Endothelial cell of umbilical vein (primary cell): ENCODE results near the gene EBLN1. TPM values are rescaled to one million over a fixed set of nuclear protein-coding genes. Genes with fewer than 3 reads are reported as not detected.
A peak's percentile ranks its signal among the peaks of the same experiment; 100 is the strongest.

Experiments
- BruUV-seq: library from RNA; stranded (reverse); fragments of 400-500 nt; replicated peaks from 2 replicates; lab custom pipeline; 2021; lab: Mats Ljungman, UMichigan
- CTCF ChIA-PET: fragments of 300-600, 350-600 bp; sonication (Branson Sonifier 250); formaldehyde crosslinking; loops from one replicate; lab custom pipeline; 2021; ENCODE audit warnings: antibody characterized with exemption, inconsistent platforms; lab: Charles Lee
- POLR2A ChIA-PET: fragments of 300-600, 350-600 bp; sonication (Branson Sonifier 250); formaldehyde crosslinking; loops from one replicate; lab custom pipeline; 2021; ENCODE audit warnings: antibody characterized with exemption, inconsistent platforms; lab: Charles Lee
- DNase-seq: peaks from one replicate; pipeline ENCODE4 v3.0.0-alpha.2; 2011; ENCODE audit warnings: low read depth, low spot score
- FAIRE-seq: peaks from 2 replicates; lab custom pipeline; 2011; peaks lifted over from hg19 to GRCh38; lab: Jason Lieb, UNC
- H2AFZ ChIP-seq: 2 replicates; pipeline ENCODE4 v1.6.0; 2012; ENCODE audit warnings: low read depth, low read length, control low read depth, inconsistent platforms
- H3K27ac ChIP-seq: 2 replicates; pipeline ENCODE4 v1.5.1; 2011; ENCODE audit warnings: low read depth, mild to moderate bottlenecking, control low read depth, low read length, moderate library complexity; ENCODE audit not compliant: insufficient read depth
- H3K27me3 ChIP-seq, 2 experiments: 2 replicates each; pipeline versions ENCODE4 v1.6.0 to v1.6.1; 2011; ENCODE audit warnings: low read length in 2 of 2, mixed read lengths in 1 of 2; ENCODE audit not compliant: control insufficient read depth in 2 of 2, insufficient read depth in 2 of 2
- H3K36me3 ChIP-seq, 2 experiments: 2 replicates in 1 of 2; 3 replicates in 1 of 2; pipeline ENCODE4 v1.5.1; 2011; ENCODE audit warnings: low read length in 2 of 2, mild to moderate bottlenecking in 1 of 2, moderate library complexity in 1 of 2; ENCODE audit not compliant: control insufficient read depth in 2 of 2, insufficient read depth in 2 of 2; ENCODE audit errors: extremely low read depth in 1 of 2
- H3K4me1 ChIP-seq: 3 replicates; pipeline ENCODE4 v1.5.1; 2011; ENCODE audit warnings: mild to moderate bottlenecking, low read length; ENCODE audit not compliant: control insufficient read depth, insufficient read depth; ENCODE audit errors: extremely low read depth
- H3K4me2 ChIP-seq: 2 replicates; pipeline ENCODE4 v1.6.1; 2011; ENCODE audit warnings: low read length, control low read depth, mixed read lengths; ENCODE audit not compliant: insufficient read depth
- H3K4me3 ChIP-seq, 3 experiments: fragments of 200-600 bp in 1 of 3; sonication (generic), shearing (Covaris generic) in 1 of 3; replicated peaks in 1 of 3; 2 replicates each; pipeline ENCODE4 v1.5.1; 2011 to 2016; ENCODE audit warnings: control low read depth in 3 of 3, low read length in 3 of 3, mild to moderate bottlenecking in 2 of 3, inconsistent platforms in 1 of 3, low read depth in 1 of 3, moderate library complexity in 1 of 3; ENCODE audit not compliant: insufficient read depth in 1 of 3
- H3K79me2 ChIP-seq: 2 replicates; pipeline ENCODE4 v1.6.0; 2012; ENCODE audit warnings: low read length, inconsistent platforms; ENCODE audit not compliant: control insufficient read depth, insufficient read depth
- H3K9ac ChIP-seq: replicated peaks from 2 replicates; pipeline ENCODE3; 2011; ENCODE audit warnings: low read length, control low read depth; ENCODE audit not compliant: insufficient read depth; ENCODE audit errors: extremely low read depth
- H3K9me1 ChIP-seq: replicated peaks from 3 replicates; pipeline ENCODE4 v1.6.0; 2011; ENCODE audit warnings: mild to moderate bottlenecking, low read length; ENCODE audit not compliant: control insufficient read depth, insufficient read depth; ENCODE audit errors: extremely low read depth
- H3K9me3 ChIP-seq: replicated peaks from 2 replicates; pipeline ENCODE4 v1.5.1; 2012; ENCODE audit warnings: low read length, inconsistent platforms; ENCODE audit not compliant: control insufficient read depth, insufficient read depth
- H4K20me1 ChIP-seq: replicated peaks from 2 replicates; pipeline ENCODE3; 2011; ENCODE audit warnings: mild to moderate bottlenecking, low read length; ENCODE audit not compliant: control insufficient read depth, insufficient read depth; ENCODE audit errors: extremely low read depth
- CTCF ChIP-seq, 2 donors: IDR thresholded peaks; 1 replicate in 1 of 2; 2 replicates in 1 of 2; pipeline ENCODE4 v1.5.1; 2011; ENCODE audit warnings: low read length in 2 of 2, mild to moderate bottlenecking in 2 of 2, moderate library complexity in 2 of 2, control low read depth in 1 of 2, inconsistent platforms in 1 of 2, low read depth in 1 of 2; ENCODE audit not compliant: insufficient read depth in 1 of 2; ENCODE audit errors: extremely low read depth in 1 of 2
- EZH2 ChIP-seq: IDR thresholded peaks from 2 replicates; pipeline ENCODE4 v1.6.1; 2012; ENCODE audit warnings: borderline replicate concordance, low read depth, mild to moderate bottlenecking, moderate library complexity, low read length, inconsistent platforms; ENCODE audit not compliant: severe bottlenecking
- FOS ChIP-seq: IDR thresholded peaks from 2 replicates; pipeline ENCODE4 v1.6.1; 2011; ENCODE audit warnings: mild to moderate bottlenecking, low read length, moderate library complexity, borderline replicate concordance; ENCODE audit not compliant: insufficient read depth
- GATA2 ChIP-seq: IDR thresholded peaks from 2 replicates; pipeline ENCODE4 v1.7.0; 2011; ENCODE audit warnings: low read depth, mild to moderate bottlenecking, moderate library complexity, mixed read lengths, low read length; ENCODE audit not compliant: insufficient read length, insufficient read depth
- JUN ChIP-seq: IDR thresholded peaks from 2 replicates; pipeline ENCODE4 v1.6.1; 2011; ENCODE audit warnings: borderline replicate concordance, low read depth; ENCODE audit not compliant: insufficient read length, insufficient read depth
- MYC ChIP-seq: IDR thresholded peaks from one replicate; pipeline ENCODE4 v1.6.1; 2011; ENCODE audit warnings: mild to moderate bottlenecking, low read depth, low read length
- POLR2A ChIP-seq: IDR thresholded peaks from 2 replicates; pipeline ENCODE4 v1.6.1; 2012; ENCODE audit warnings: low read depth, mild to moderate bottlenecking, control low read depth, low read length
- POLR2AphosphoS5 ChIP-seq: IDR thresholded peaks from 2 replicates; pipeline ENCODE4 v1.6.1; 2012; ENCODE audit warnings: low read depth, mild to moderate bottlenecking, control low read depth, low read length, moderate library complexity; ENCODE audit not compliant: insufficient read depth
- dilution Hi-C: fragments of 300-500 bp; cut with MboI; formaldehyde crosslinking; loops from one replicate; pipeline ENCODE4 v1.15.0; 2019; ENCODE audit warnings: low sequenced_read_pairs; ENCODE audit not compliant: extremely low pct_ligation_motif_present
- intact Hi-C: fragments of 100-400 bp; cut with micrococcal nuclease; formaldehyde crosslinking; loops from one replicate; pipeline ENCODE4 v1.10.0; 2022
- polyA plus RNA-seq, 4 experiments: library from polyadenylated mRNA; depleted of rRNA in 3 of 4; stranded (reverse) in 3 of 4; unstranded in 1 of 4; fragments of >200 nt; gene quantifications; 2 replicates each; pipeline versions ENCODE4 v1.2.1 to v1.2.3, GENCODE V29; 2011 to 2012; ENCODE audit warnings: missing spikeins in 1 of 4
- total RNA-seq: library from RNA; stranded (reverse); gene quantifications from 2 replicates; pipeline ENCODE4 v1.2.3, GENCODE V29; 2021
- TF ChIP-seq, protein P1 (sequence below): IDR thresholded peaks from 2 replicates; pipeline ENCODE4 v1.6.1; 2011; ENCODE audit not compliant: insufficient read depth, insufficient read length

The EBLN1 gene
- total and polyA plus RNA-seq, 2 donors (not counting 3 experiments of a cell fraction or from before 2014, with no cell fraction given) = not detected

DNA sequence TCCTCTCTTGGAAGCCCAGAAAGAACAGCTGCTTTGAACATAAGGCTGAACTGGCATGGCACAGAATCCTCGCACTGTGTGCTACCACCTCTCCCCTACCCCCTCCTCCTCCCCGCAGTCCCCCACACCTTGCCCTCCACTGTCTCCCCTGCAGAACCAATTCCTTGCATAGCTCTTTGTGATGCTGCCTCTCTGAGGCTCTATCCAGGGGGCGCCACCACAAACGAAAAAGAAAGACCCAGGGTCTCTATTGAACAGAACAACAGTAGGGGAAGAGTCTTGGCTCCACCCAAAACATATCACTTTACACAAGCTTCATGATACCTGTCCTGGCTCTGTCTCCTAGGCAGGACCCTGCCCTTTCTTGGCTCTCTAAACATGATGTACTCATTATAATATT lies 26.2 kb upstream of the EBLN1 start:
- no peaks in the 10 kb centered on the region for H3K9me3 ChIP-seq
- H3K9me1 ChIP-seq = no peaks in the 10 kb centered on the region
- no TSS peak for BruUV-seq
- dilution Hi-C loops (no loop called here), intact Hi-C loops (no loop called here)
- no peak overlapping the region for H3K4me3 ChIP-seq
- H3K27me3 ChIP-seq = no peaks in the 10 kb centered on the region
- ChIA-PET CTCF (interaction anchor here (0.5 to 1.5 kb wide), 7 partner anchors 11 to 1275 kb away, joined by 3 to 10 read pairs (median 4); no protein-coding TSS in a partner anchor), POLR2A (interaction anchor here (1.1 kb wide), 1 partner anchor 15 kb away, joined by 3 read pairs; no protein-coding TSS in a partner anchor)
- no peaks in the 10 kb centered on the region for H3K79me2 ChIP-seq
- H3K9ac ChIP-seq = no peak overlapping the region
- peaks cover 7% of the 10 kb centered on the region for H3K4me1 ChIP-seq
- no peaks in the 10 kb centered on the region for H3K36me3 ChIP-seq
- H4K20me1 ChIP-seq = no peaks in the 10 kb centered on the region
- no peak overlapping the region for H3K4me2 ChIP-seq
- no peak for FAIRE-seq
- no peak for DNase-seq
- TF ChIP-seq JUN = no peak
- peak in 1 of 2 donors; percentile 9 for TF ChIP-seq CTCF (IDR thresholded peaks at IDR 0.05; ENCODE audit: extremely low read depth in 1 of 2, insufficient read depth in 1 of 2, low read depth in 1 of 2, low read length in 2 of 2)
- no peak for TF ChIP-seq POLR2AphosphoS5
- no peak overlapping the region for H2AFZ ChIP-seq
- H3K27ac ChIP-seq = no peak overlapping the region

DNA sequence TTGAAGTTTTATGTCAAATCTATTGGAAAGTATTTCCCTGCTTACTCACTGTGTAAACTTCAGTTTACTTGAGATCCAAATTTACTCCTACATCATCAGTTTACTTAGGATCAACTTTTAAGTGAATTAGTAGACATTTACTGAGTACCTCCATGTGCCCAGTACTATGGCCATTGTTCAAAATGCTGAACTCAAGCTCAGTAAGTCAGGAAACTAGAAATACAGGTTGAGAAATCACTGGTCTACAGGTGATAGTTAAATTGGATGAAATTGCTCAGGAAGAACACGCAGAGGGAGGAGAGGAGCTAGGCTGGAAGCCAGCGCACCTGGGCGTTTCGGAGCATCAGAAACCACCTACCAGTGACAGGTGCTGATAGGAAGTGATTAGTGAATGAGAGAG lies 25.5 kb upstream of the EBLN1 start:
- FAIRE-seq (no peak), DNase-seq (no peak)
- Histone ChIP-seq H3K9ac (no peak overlapping the region), H3K27ac (no peak overlapping the region), H3K27me3 (no peaks in the 10 kb centered on the region), H4K20me1 (no peaks in the 10 kb centered on the region), H3K79me2 (no peaks in the 10 kb centered on the region), H2AFZ (no peak overlapping the region), H3K36me3 (no peaks in the 10 kb centered on the region), H3K4me3 (no peak overlapping the region), H3K4me2 (no peak overlapping the region), H3K9me3 (no peaks in the 10 kb centered on the region), H3K9me1 (no peaks in the 10 kb centered on the region), H3K4me1 (peaks cover 7% of the 10 kb centered on the region)
- ChIA-PET POLR2A (interaction anchor here (1.1 kb wide), 1 partner anchor 14 kb away, joined by 3 read pairs; no protein-coding TSS in a partner anchor), CTCF (interaction anchor here (0.5 to 1.5 kb wide), 7 partner anchors 10 to 1274 kb away, joined by 3 to 10 read pairs (median 4); no protein-coding TSS in a partner anchor)
- intact Hi-C loops = no loop called here
- no peak for TF ChIP-seq FOS
- TF ChIP-seq, protein P1, sequence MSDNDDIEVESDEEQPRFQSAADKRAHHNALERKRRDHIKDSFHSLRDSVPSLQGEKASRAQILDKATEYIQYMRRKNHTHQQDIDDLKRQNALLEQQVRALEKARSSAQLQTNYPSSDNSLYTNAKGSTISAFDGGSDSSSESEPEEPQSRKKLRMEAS = no peak
- TF ChIP-seq EZH2 = no peak
- TF ChIP-seq JUN = no peak
- TF ChIP-seq POLR2AphosphoS5 = no peak
- no peak for TF ChIP-seq GATA2
- TF ChIP-seq CTCF (IDR thresholded peaks at IDR 0.05; ENCODE audit: extremely low read depth in 1 of 2, insufficient read depth in 1 of 2, low read depth in 1 of 2, low read length in 2 of 2) = no peak
- TF ChIP-seq POLR2A = no peak
- TF ChIP-seq MYC = no peak
- no TSS peak for BruUV-seq
- dilution Hi-C loops = no loop called here
